ENCODE results near the gene CREB1. TPM values are rescaled to one million over a fixed set of nuclear protein-coding genes. Genes with fewer than 3 reads are reported as not detected.

CREB1 gene
- total RNA-seq, 1 donor from 2014 or later: 27.3 TPM

DNA sequence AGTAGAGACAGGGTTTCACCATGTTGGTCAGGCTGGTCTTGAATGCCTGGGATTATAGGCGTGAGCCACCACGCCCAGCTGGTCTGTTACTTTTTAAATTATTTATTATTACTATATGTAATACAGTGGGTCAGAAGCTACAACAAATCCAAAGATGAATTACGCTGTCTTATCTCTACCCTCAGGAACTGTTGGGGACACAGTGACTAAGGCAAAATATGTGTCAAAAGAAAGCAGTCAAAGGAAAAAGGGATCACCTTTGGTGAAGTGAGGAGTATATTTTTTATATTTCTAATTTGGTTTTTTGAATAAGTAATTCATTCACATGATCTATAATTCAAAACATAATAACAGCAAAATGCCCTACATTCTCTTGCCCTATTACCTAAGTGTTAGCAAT, 4.7 kb downstream of the CREB1 start:
- no peak for TF ChIP-seq POLR2AphosphoS5 (IDR thresholded peaks at IDR 0.05; ENCODE audit: insufficient read depth in 1 of 2, low read depth in 1 of 2)
- TF ChIP-seq, protein P1, sequence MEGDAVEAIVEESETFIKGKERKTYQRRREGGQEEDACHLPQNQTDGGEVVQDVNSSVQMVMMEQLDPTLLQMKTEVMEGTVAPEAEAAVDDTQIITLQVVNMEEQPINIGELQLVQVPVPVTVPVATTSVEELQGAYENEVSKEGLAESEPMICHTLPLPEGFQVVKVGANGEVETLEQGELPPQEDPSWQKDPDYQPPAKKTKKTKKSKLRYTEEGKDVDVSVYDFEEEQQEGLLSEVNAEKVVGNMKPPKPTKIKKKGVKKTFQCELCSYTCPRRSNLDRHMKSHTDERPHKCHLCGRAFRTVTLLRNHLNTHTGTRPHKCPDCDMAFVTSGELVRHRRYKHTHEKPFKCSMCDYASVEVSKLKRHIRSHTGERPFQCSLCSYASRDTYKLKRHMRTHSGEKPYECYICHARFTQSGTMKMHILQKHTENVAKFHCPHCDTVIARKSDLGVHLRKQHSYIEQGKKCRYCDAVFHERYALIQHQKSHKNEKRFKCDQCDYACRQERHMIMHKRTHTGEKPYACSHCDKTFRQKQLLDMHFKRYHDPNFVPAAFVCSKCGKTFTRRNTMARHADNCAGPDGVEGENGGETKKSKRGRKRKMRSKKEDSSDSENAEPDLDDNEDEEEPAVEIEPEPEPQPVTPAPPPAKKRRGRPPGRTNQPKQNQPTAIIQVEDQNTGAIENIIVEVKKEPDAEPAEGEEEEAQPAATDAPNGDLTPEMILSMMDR (IDR thresholded peaks at IDR 0.05): no peak
- no peak for TF ChIP-seq POLR2A (IDR thresholded peaks at IDR 0.05)
- intact Hi-C loops (cut with DNase I): no loop called here
- Histone ChIP-seq H3K27ac (no peak overlapping the region), H3K36me3 (no peaks in the 10 kb centered on the region), H3K27me3 (no peaks in the 10 kb centered on the region), H3K4me1 (peaks cover 66% of the 10 kb centered on the region), H3K9me3 (no peaks in the 10 kb centered on the region), H3K4me3 (no peak overlapping the region)
- no peak for DNase-seq (ENCODE audit: extremely low spot score in 2 of 2)

DNA sequence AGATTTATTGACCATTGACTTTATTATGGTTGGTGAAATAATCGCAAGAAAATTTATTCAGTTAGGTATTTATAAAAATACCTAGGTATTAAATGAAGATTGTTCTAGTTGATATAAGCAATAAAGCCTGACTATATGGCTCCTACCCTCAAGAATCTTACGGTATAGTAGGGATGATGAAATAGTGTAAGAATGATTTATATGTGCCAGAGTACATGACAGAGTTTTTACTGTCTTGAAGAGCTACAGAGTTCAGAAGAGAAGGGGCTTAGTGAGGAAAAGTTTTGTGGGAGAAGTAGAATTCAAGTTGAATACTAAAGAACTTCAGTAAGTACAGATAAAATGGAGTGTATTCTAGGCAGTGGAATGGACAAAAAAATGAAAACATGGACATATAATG, 9.7 kb downstream of the CREB1 start:
- intact Hi-C loops (cut with DNase I): no loop called here
- Histone ChIP-seq H3K9me3 (no peaks in the 10 kb centered on the region), H3K27ac (no peak overlapping the region), H3K36me3 (no peaks in the 10 kb centered on the region), H3K27me3 (no peaks in the 10 kb centered on the region), H3K4me3 (no peak overlapping the region), H3K4me1 (peaks cover 54% of the 10 kb centered on the region)
- DNase-seq (ENCODE audit: extremely low spot score in 2 of 2): no peak
- no peak for TF ChIP-seq POLR2A (IDR thresholded peaks at IDR 0.05)
- TF ChIP-seq, protein P1 (IDR thresholded peaks at IDR 0.05): no peak
- TF ChIP-seq POLR2AphosphoS5 (IDR thresholded peaks at IDR 0.05; ENCODE audit: insufficient read depth in 1 of 2, low read depth in 1 of 2): no peak

DNA sequence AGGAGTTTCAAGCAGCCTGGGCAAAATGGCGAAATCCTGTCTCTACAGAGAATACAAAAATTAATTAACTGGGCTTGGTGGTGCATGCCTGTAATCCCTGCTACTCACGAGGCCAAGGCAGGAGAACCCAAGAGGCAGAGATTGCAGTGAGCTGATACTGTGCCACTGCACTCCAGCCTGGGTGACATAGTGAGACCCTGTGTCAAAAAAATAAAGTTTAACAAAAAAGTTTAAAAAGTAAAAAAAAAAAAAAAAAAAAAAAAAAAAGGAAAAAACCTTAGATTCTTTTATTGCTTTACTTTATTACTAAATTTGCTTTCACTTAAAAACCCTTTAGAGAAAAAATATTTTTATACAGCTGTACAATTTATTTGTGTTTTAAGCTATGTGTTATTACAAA, 10.7 kb downstream of the CREB1 start:
- intact Hi-C loops (cut with DNase I): no loop called here
- DNase-seq (ENCODE audit: extremely low spot score in 2 of 2): no peak
- no peaks in the 10 kb centered on the region for H3K36me3 ChIP-seq
- H3K4me1 ChIP-seq: peaks cover 46% of the 10 kb centered on the region
- H3K4me3 ChIP-seq: no peak overlapping the region
- H3K27me3 ChIP-seq: no peaks in the 10 kb centered on the region
- TF ChIP-seq POLR2A (IDR thresholded peaks at IDR 0.05) (no peak), POLR2AphosphoS5 (IDR thresholded peaks at IDR 0.05; ENCODE audit: insufficient read depth in 1 of 2, low read depth in 1 of 2) (no peak)
- TF ChIP-seq, protein P1 (IDR thresholded peaks at IDR 0.05): no peak
- H3K9me3 ChIP-seq: no peaks in the 10 kb centered on the region
- H3K27ac ChIP-seq: no peak overlapping the region

DNA sequence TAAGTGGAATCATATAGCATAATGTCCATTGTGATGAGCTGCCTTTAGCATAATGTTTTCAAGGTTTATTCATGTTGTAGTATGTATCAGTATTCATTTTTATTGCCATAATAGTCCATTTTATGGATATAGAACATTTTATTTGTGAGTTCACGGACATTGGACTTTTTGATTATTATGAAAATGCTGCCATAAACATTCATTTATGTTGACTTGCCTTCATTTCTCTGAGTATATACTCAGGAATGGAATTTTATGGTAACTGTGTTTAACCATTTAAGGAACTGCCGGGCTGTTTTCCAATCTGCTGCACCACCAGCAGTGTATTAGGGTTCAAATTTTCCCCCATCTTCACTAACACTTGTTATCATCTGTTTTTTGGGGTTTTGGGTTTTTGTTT, 12.2 kb downstream of the CREB1 start:
- Histone ChIP-seq H3K27ac (no peak overlapping the region), H3K36me3 (no peaks in the 10 kb centered on the region), H3K4me1 (peaks cover 41% of the 10 kb centered on the region), H3K27me3 (no peaks in the 10 kb centered on the region), H3K4me3 (no peak overlapping the region), H3K9me3 (no peaks in the 10 kb centered on the region)
- no peak for DNase-seq (ENCODE audit: extremely low spot score in 2 of 2)
- TF ChIP-seq POLR2AphosphoS5 (IDR thresholded peaks at IDR 0.05; ENCODE audit: insufficient read depth in 1 of 2, low read depth in 1 of 2): no peak
- TF ChIP-seq POLR2A (IDR thresholded peaks at IDR 0.05): no peak
- TF ChIP-seq, protein P1 (IDR thresholded peaks at IDR 0.05): no peak
- intact Hi-C loops (cut with DNase I): no loop called here

DNA sequence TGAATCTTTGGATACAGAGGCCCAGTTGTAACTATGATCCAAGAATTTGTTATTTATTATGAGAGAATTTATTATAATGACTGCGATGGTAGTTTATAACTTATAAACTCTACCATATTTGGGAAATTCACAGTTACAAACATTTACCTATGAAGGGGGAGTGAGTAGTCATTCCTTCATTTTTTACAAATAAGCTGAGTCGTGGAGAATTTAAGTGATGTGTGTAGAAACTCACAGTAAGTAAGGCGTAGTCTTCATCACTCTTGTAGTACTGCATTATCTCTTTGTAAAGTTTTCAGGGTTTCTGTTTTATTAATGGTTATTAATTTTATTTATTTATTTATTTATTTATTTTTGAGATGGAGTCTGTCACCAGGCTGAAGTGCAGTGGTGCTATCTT, 13.5 kb downstream of the CREB1 start:
- Histone ChIP-seq H3K9me3 (no peaks in the 10 kb centered on the region), H3K27ac (no peak overlapping the region), H3K4me1 (peaks cover 42% of the 10 kb centered on the region), H3K4me3 (no peak overlapping the region), H3K36me3 (no peaks in the 10 kb centered on the region), H3K27me3 (no peaks in the 10 kb centered on the region)
- intact Hi-C loops (cut with DNase I): no loop called here
- no peak for TF ChIP-seq POLR2AphosphoS5 (IDR thresholded peaks at IDR 0.05; ENCODE audit: insufficient read depth in 1 of 2, low read depth in 1 of 2)
- DNase-seq (ENCODE audit: extremely low spot score in 2 of 2): no peak

DNA sequence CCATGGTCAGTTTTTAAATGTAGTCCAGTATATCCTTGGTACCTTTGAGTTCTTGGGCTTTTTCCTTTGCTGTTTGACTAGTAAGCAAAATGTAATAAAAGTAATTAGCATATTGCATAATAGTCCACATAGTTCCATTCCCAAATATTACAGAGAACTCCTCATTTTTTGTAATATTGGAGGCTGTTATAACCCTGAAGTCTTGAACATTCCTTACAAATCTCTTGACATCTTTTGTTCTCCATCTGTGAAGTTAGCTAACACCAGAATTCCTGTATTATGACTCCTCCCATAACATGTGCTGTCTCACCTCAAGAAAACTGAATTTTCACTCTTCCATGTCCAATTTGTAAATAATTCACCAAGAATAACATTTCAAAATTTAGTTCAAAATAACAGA, 17.1 kb downstream of the CREB1 start:
- TF ChIP-seq, protein P1 (IDR thresholded peaks at IDR 0.05): no peak
- TF ChIP-seq POLR2A (IDR thresholded peaks at IDR 0.05) (no peak), POLR2AphosphoS5 (IDR thresholded peaks at IDR 0.05; ENCODE audit: insufficient read depth in 1 of 2, low read depth in 1 of 2) (no peak)
- Histone ChIP-seq H3K27ac (no peak overlapping the region), H3K36me3 (no peaks in the 10 kb centered on the region), H3K27me3 (no peaks in the 10 kb centered on the region), H3K9me3 (no peaks in the 10 kb centered on the region), H3K4me1 (peaks cover 49% of the 10 kb centered on the region), H3K4me3 (no peak overlapping the region)
- intact Hi-C loops (cut with DNase I): no loop called here
- no peak for DNase-seq (ENCODE audit: extremely low spot score in 2 of 2)

All from vagina (tissue), 2 donors.